Measurements from ENCODE around the gene ACY1. TPM values are rescaled to one million over a fixed set of nuclear protein-coding genes. Genes with fewer than 3 reads are reported as not detected.

ACY1 gene
- total and polyA plus RNA-seq, 10 of the 15 experiments (the other 5 are each of a cell fraction or from before 2014, with no cell fraction given), result 18.5 to 42.2 (median 27.8) TPM

DNA sequence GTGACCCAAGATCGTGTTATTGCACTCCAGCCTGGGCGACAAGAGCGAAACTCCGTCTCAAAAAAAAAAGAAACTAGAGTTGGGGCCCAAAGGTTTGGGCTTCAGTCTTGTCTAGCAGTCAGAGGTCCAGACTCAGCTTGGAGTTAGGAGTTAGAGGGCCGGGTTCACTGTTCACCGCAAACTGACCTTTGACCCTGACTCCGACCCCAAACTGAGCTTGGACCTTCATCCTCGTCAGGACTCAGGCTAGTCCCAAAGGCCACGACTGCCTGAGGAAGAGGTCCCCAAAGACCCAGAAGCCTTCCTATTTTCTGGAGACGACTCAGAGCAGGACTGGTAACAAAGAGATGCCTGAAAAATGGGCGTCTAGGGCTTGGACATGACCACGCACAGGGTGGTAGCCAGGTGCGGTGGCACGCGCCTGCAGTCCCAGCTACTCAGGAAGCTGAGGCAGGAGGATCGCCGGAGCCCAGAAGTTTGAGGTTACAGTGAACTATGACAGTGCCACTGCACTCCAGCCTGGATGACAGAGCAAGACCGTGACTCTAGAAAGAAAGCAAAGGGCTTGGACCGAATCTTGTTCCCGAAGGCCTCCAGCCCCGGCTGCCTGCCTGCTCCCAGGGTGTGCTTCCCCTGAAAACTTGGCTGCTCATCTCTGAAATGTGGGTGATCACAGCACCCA lies 35.1 kb downstream of the ACY1 start:
- Histone ChIP-seq H3K36me3 (ENCODE audit: control insufficient read depth in 2 of 2, insufficient read depth in 2 of 2, low read length in 1 of 2) (no peaks in the 10 kb centered on the region), H2AFZ (ENCODE audit: control insufficient read depth, low read depth, low read length) (no peak overlapping the region), H3K4me3 (no peak overlapping the region), H3K27ac (ENCODE audit: control insufficient read depth, insufficient read depth) (no peak overlapping the region), H3K4me2 (ENCODE audit: control insufficient read depth, insufficient read depth) (no peak overlapping the region), H3K9me3 (replicated peaks; ENCODE audit: control insufficient read depth, insufficient read depth, low read length) (no peaks in the 10 kb centered on the region), H3K9ac (ENCODE audit: control insufficient read depth, insufficient read depth, low read length) (no peak overlapping the region), H4K20me1 (ENCODE audit: control insufficient read depth, insufficient read depth) (no peaks in the 10 kb centered on the region), H3K79me2 (ENCODE audit: control insufficient read depth, insufficient read depth, low read length) (no peaks in the 10 kb centered on the region), H3K27me3 (replicated peaks in 1 of 2; ENCODE audit: control insufficient read depth in 2 of 2, insufficient read depth in 2 of 2, low read length in 1 of 2) (no peaks in the 10 kb centered on the region), H3K4me1 (ENCODE audit: control insufficient read depth, insufficient read depth, low read length) (peaks cover 8% of the 10 kb centered on the region)
- WGBS (ENCODE audit: insufficient coverage, insufficient replicate concordance, low lambda C conversion rate, missing lambda C conversion rate), result 82% methylated on average over 21 of the region's 21 CpGs
- POLR2A ChIA-PET, result interaction anchor here (1.0 kb wide), 1 partner anchor 34 kb away, joined by 3 read pairs; no protein-coding TSS in a partner anchor
- DNase-seq (ENCODE audit: low read depth, low spot score) (no peak), FAIRE-seq (no peak), ATAC-seq (no peak)
- RAD21 ChIA-PET (ENCODE audit: unreplicated experiment), result interaction anchor here (7.1 kb wide), 1 partner anchor 35 kb away, joined by 70 read pairs; no protein-coding TSS in a partner anchor
- no TSS peak for BruUV-seq (replicated peaks)
- intact Hi-C loops (cut with micrococcal nuclease; ENCODE audit: unreplicated experiment), result no loop called here
- SMC1A ChIA-PET (ENCODE audit: uncharacterized antibody, unreplicated experiment), result interaction anchor here (12.8 kb wide), 1 partner anchor 36 kb away, joined by 116 read pairs; the partner anchor contains the start of gene DUSP7
- CTCF ChIA-PET, result interaction anchor here (8.2 kb wide), 1 partner anchor 36 kb away, joined by 93 read pairs; the partner anchor contains the start of gene DUSP7
- in situ Hi-C loops (cut with MboI), result no loop called here
- TF ChIP-seq ZNF622 (IDR thresholded peaks at IDR 0.05) (no peak), NR2F1 (conservative IDR thresholded peaks at IDR 0.05) (peak; percentile 53)

DNA sequence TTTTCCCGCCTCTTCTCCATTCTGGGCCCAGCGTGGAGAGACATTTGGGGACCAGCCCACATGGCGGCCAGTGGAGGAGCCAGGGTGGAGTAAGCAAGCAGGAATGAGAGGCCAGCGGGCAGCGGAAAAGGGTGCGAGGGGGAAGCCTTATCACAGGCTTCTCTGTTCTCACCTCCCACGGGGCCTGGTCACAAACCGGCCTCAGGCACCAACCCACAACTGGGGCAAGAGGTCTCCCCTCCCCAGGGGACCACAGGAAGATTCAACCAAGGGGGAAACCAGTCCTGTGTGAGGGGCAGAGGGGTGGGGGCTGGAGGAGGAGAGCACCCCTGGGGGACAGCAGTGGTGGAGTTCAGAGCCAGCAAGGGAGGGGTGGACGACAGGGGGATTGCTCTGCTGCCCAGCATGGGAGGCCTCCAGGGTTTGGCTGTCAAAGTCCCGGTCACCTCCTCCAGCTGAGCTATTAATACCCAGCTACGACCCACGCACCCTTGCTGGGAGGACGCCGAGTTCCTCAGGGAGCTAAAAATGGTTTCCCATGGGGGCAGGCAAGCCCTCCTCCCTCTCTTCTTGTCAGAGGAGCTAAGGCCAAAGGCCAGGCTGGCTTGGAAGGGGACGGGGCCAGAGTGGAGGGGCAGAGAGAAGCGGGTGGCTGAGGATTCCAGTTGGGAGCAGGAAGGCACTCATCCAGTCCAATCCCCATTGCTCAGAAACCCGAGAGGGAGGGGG lies 36.2 kb downstream of the ACY1 start:
- Histone ChIP-seq H3K9ac (ENCODE audit: control insufficient read depth, insufficient read depth, low read length) (no peak overlapping the region), H4K20me1 (ENCODE audit: control insufficient read depth, insufficient read depth) (no peaks in the 10 kb centered on the region), H3K27ac (ENCODE audit: control insufficient read depth, insufficient read depth) (no peak overlapping the region), H3K4me1 (ENCODE audit: control insufficient read depth, insufficient read depth, low read length) (peaks cover 18% of the 10 kb centered on the region), H3K27me3 (replicated peaks in 1 of 2; ENCODE audit: control insufficient read depth in 2 of 2, insufficient read depth in 2 of 2, low read length in 1 of 2) (no peaks in the 10 kb centered on the region), H3K79me2 (ENCODE audit: control insufficient read depth, insufficient read depth, low read length) (no peaks in the 10 kb centered on the region), H3K9me3 (replicated peaks; ENCODE audit: control insufficient read depth, insufficient read depth, low read length) (no peaks in the 10 kb centered on the region), H3K4me3 (no peak overlapping the region), H3K36me3 (ENCODE audit: control insufficient read depth in 2 of 2, insufficient read depth in 2 of 2, low read length in 1 of 2) (no peaks in the 10 kb centered on the region), H2AFZ (ENCODE audit: control insufficient read depth, low read depth, low read length) (peak overlapping the region; percentile 23; the same call in 1 of the 2 replicates), H3K4me2 (ENCODE audit: control insufficient read depth, insufficient read depth) (no peak overlapping the region)
- ChIA-PET SMC1A (ENCODE audit: uncharacterized antibody, unreplicated experiment) (interaction anchor here (0.9 to 12.8 kb wide), 3 partner anchors 13 to 35 kb away, joined by 3 to 116 read pairs (median 3); partner anchors contain the start of gene DUSP7), POLR2A (interaction anchor here (1.0 to 2.1 kb wide), 2 partner anchors 17 to 33 kb away, joined by 3 to 7 read pairs; no protein-coding TSS in a partner anchor), CTCF (interaction anchor here (0.6 to 3.9 kb wide), 5 partner anchors 15 to 38 kb away, joined by 3 to 17 read pairs (median 5); no protein-coding TSS in a partner anchor), RAD21 (ENCODE audit: unreplicated experiment) (interaction anchor here (5.2 to 7.1 kb wide), 3 partner anchors 16 to 34 kb away, joined by 42 to 70 read pairs (median 48); no protein-coding TSS in a partner anchor)
- DNase-seq (ENCODE audit: low read depth, low spot score) (no peak), ATAC-seq (no peak), FAIRE-seq (no peak)
- intact Hi-C loops (cut with micrococcal nuclease; ENCODE audit: unreplicated experiment) (no loop called here), in situ Hi-C loops (cut with MboI) (no loop called here)
- BruUV-seq (replicated peaks), result no TSS peak
- 42% methylated on average over 17 of the region's 17 CpGs for WGBS (ENCODE audit: insufficient coverage, insufficient replicate concordance, low lambda C conversion rate, missing lambda C conversion rate)
- TF ChIP-seq MEF2B (IDR thresholded peaks at IDR 0.05; ENCODE audit: partially characterized antibody, poor library complexity, severe bottlenecking) (peak; percentile 78), CHD2 (IDR thresholded peaks at IDR 0.05; ENCODE audit: borderline replicate concordance, low read depth, low read length) (no peak), DPF2 (IDR thresholded peaks at IDR 0.05) (peak; percentile 51), IRF4 (IDR thresholded peaks at IDR 0.05; ENCODE audit: low read depth, low read length) (no peak), RCOR1 (conservative IDR thresholded peaks at IDR 0.05; ENCODE audit: low read depth, low read length) (no peak)
- TF ChIP-seq, protein P1, sequence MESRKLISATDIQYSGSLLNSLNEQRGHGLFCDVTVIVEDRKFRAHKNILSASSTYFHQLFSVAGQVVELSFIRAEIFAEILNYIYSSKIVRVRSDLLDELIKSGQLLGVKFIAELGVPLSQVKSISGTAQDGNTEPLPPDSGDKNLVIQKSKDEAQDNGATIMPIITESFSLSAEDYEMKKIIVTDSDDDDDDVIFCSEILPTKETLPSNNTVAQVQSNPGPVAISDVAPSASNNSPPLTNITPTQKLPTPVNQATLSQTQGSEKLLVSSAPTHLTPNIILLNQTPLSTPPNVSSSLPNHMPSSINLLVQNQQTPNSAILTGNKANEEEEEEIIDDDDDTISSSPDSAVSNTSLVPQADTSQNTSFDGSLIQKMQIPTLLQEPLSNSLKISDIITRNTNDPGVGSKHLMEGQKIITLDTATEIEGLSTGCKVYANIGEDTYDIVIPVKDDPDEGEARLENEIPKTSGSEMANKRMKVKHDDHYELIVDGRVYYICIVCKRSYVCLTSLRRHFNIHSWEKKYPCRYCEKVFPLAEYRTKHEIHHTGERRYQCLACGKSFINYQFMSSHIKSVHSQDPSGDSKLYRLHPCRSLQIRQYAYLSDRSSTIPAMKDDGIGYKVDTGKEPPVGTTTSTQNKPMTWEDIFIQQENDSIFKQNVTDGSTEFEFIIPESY (IDR thresholded peaks at IDR 0.05), result peak; percentile 81; the same call in 1 of the 2 replicates
- TF ChIP-seq, protein P2, sequence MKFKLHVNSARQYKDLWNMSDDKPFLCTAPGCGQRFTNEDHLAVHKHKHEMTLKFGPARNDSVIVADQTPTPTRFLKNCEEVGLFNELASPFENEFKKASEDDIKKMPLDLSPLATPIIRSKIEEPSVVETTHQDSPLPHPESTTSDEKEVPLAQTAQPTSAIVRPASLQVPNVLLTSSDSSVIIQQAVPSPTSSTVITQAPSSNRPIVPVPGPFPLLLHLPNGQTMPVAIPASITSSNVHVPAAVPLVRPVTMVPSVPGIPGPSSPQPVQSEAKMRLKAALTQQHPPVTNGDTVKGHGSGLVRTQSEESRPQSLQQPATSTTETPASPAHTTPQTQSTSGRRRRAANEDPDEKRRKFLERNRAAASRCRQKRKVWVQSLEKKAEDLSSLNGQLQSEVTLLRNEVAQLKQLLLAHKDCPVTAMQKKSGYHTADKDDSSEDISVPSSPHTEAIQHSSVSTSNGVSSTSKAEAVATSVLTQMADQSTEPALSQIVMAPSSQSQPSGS (IDR thresholded peaks at IDR 0.05; ENCODE audit: low read length), result no peak
- TF ChIP-seq, protein P3, sequence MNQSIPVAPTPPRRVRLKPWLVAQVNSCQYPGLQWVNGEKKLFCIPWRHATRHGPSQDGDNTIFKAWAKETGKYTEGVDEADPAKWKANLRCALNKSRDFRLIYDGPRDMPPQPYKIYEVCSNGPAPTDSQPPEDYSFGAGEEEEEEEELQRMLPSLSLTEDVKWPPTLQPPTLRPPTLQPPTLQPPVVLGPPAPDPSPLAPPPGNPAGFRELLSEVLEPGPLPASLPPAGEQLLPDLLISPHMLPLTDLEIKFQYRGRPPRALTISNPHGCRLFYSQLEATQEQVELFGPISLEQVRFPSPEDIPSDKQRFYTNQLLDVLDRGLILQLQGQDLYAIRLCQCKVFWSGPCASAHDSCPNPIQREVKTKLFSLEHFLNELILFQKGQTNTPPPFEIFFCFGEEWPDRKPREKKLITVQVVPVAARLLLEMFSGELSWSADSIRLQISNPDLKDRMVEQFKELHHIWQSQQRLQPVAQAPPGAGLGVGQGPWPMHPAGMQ (IDR thresholded peaks at IDR 0.05; ENCODE audit: borderline replicate concordance), result no peak

Measured in GM12878 (cell line).